ENCODE data around the gene LIMK2. TPM values are rescaled to one million over a fixed set of nuclear protein-coding genes. Genes with fewer than 3 reads are reported as not detected.
"Not testable (repeated sequence)": the region's sequence is repeated elsewhere in the genome, so short reads cannot be mapped to it uniquely, and the experiment has no call there.

The LIMK2 gene
- polyA plus RNA-seq, 1 donor from 2014 or later, result 44.2 TPM

- TF ChIP-seq POLR2AphosphoS5 (IDR thresholded peaks at IDR 0.05) (no peak), REST (IDR thresholded peaks at IDR 0.05; ENCODE audit: borderline replicate concordance) (no peak), RAD21 (conservative IDR thresholded peaks at IDR 0.05) (no peak), CTCF (IDR thresholded peaks at IDR 0.05; ENCODE audit: poor library complexity, severe bottlenecking) (no peak), MXI1 (conservative IDR thresholded peaks at IDR 0.05; ENCODE audit: poor library complexity, severe bottlenecking) (no peak), EZH2 (IDR thresholded peaks at IDR 0.05; ENCODE audit: borderline replicate concordance, insufficient read depth, low read length, poor library complexity, severe bottlenecking) (no peak), SMC3 (conservative IDR thresholded peaks at IDR 0.05; ENCODE audit: poor library complexity) (no peak), EP300 (conservative IDR thresholded peaks at IDR 0.05; ENCODE audit: poor library complexity, severe bottlenecking) (no peak), TAF1 (IDR thresholded peaks at IDR 0.05; ENCODE audit: low read depth) (no peak)
- no peaks in the 10 kb centered on the region for H3F3A ChIP-seq (ENCODE audit: insufficient read depth, low read length, poor library complexity, severe bottlenecking)
- H3K36me3 ChIP-seq (ENCODE audit: insufficient read depth, low read length), result no peaks in the 10 kb centered on the region
- no peak overlapping the region for H3K9ac ChIP-seq (ENCODE audit: low read length)
- H4K20me1 ChIP-seq (ENCODE audit: insufficient read depth), result no peaks in the 10 kb centered on the region
- no peak overlapping the region for H2AFZ ChIP-seq (ENCODE audit: low read depth, low read length)
- no peaks in the 10 kb centered on the region for H3K9me3 ChIP-seq (ENCODE audit: low read length)
- no peaks in the 10 kb centered on the region for H3K9me2 ChIP-seq (ENCODE audit: insufficient read depth, low read length)
- no peak overlapping the region for H3K4me3 ChIP-seq (ENCODE audit: low read length)
- no peak overlapping the region for H3K27ac ChIP-seq (ENCODE audit: low read length)
- no peaks in the 10 kb centered on the region for H3K79me2 ChIP-seq (replicated peaks; ENCODE audit: insufficient read depth, low read length)
- H3K4me2 ChIP-seq (ENCODE audit: low read length), result no peak overlapping the region
- no peaks in the 10 kb centered on the region for H3K27me3 ChIP-seq (ENCODE audit: insufficient read depth, low read depth, low read length)
Observed at GRCh38 chr22:31192513-31192912, 19.6 kb upstream of the LIMK2 start.

- no peaks in the 10 kb centered on the region for H3K27me3 ChIP-seq (ENCODE audit: insufficient read depth, low read depth, low read length)
- H3K4me3 ChIP-seq (ENCODE audit: low read length), result no peak overlapping the region
- no peak overlapping the region for H3K9ac ChIP-seq (ENCODE audit: low read length)
- no peak overlapping the region for H3K27ac ChIP-seq (ENCODE audit: low read length)
- H3K9me3 ChIP-seq (ENCODE audit: low read length), result no peaks in the 10 kb centered on the region
- no peaks in the 10 kb centered on the region for H4K20me1 ChIP-seq (ENCODE audit: insufficient read depth)
- no peaks in the 10 kb centered on the region for H3F3A ChIP-seq (ENCODE audit: insufficient read depth, low read length, poor library complexity, severe bottlenecking)
- no peaks in the 10 kb centered on the region for H3K79me2 ChIP-seq (replicated peaks; ENCODE audit: insufficient read depth, low read length)
- no peak overlapping the region for H3K4me2 ChIP-seq (ENCODE audit: low read length)
- H2AFZ ChIP-seq (ENCODE audit: low read depth, low read length), result no peak overlapping the region
- no peaks in the 10 kb centered on the region for H3K9me2 ChIP-seq (ENCODE audit: insufficient read depth, low read length)
- TF ChIP-seq CTCF (IDR thresholded peaks at IDR 0.05; ENCODE audit: poor library complexity, severe bottlenecking), result no peak
- TF ChIP-seq REST (IDR thresholded peaks at IDR 0.05; ENCODE audit: borderline replicate concordance), result no peak
- no peak for TF ChIP-seq EZH2 (IDR thresholded peaks at IDR 0.05; ENCODE audit: borderline replicate concordance, insufficient read depth, low read length, poor library complexity, severe bottlenecking)
- no peak for TF ChIP-seq RAD21 (conservative IDR thresholded peaks at IDR 0.05)
- no peak for TF ChIP-seq TAF1 (IDR thresholded peaks at IDR 0.05; ENCODE audit: low read depth)
- no peaks in the 10 kb centered on the region for H3K36me3 ChIP-seq (ENCODE audit: insufficient read depth, low read length)
Observed at GRCh38 chr22:31193092-31193491, 19.0 kb upstream of the LIMK2 start.

- H3K79me2 ChIP-seq (replicated peaks; ENCODE audit: insufficient read depth, low read length); H4K20me1 ChIP-seq (ENCODE audit: insufficient read depth); H3K4me3 ChIP-seq (ENCODE audit: low read length); H3K27me3 ChIP-seq (ENCODE audit: insufficient read depth, low read depth, low read length); H3K9me2 ChIP-seq (ENCODE audit: insufficient read depth, low read length); H3K27ac ChIP-seq (ENCODE audit: low read length); H3K36me3 ChIP-seq (ENCODE audit: insufficient read depth, low read length); H3K4me2 ChIP-seq (ENCODE audit: low read length); H3K9me3 ChIP-seq (ENCODE audit: low read length); H3K9ac ChIP-seq (ENCODE audit: low read length); H3F3A ChIP-seq (ENCODE audit: insufficient read depth, low read length, poor library complexity, severe bottlenecking); H2AFZ ChIP-seq (ENCODE audit: low read depth, low read length): not testable (repeated sequence)
Observed at GRCh38 chr22:31194681-31195080, 17.4 kb upstream of the LIMK2 start.

Data from neural cell (in vitro differentiated cells).